ENCODE measurements around the gene SP1. TPM values are rescaled to one million over a fixed set of nuclear protein-coding genes. Genes with fewer than 3 reads are reported as not detected.

SP1 gene
- total RNA-seq, 2 donors from 2014 or later, result 50.9 to 65.6 TPM

- Histone ChIP-seq H3K4me1 (ENCODE audit: control insufficient read depth in 1 of 2, low read depth in 2 of 2) (no peaks in the 10 kb centered on the region), H3K9me3 (no peaks in the 10 kb centered on the region), H3K27ac (no peak overlapping the region)
These were observed 84.0 kb downstream of the SP1 start for GRCh38 chr12:53463802-53464560.

GRCh38 chr12:53464685-53465418, 84.9 kb downstream of the SP1 start:
- Histone ChIP-seq H3K4me3 (no peak overlapping the region), H3K4me1 (ENCODE audit: control insufficient read depth in 1 of 2, low read depth in 2 of 2) (no peaks in the 10 kb centered on the region), H3K9me3 (no peaks in the 10 kb centered on the region), H3K36me3 (peaks cover 95% of the 10 kb centered on the region), H3K27ac (peak overlapping the region in 1 of 2 donors; percentile 50), H3K27me3 (replicated peaks; ENCODE audit: insufficient read depth) (no peaks in the 10 kb centered on the region)
- no peak for TF ChIP-seq CTCF (IDR thresholded peaks at IDR 0.05)
- DNase-seq (ENCODE audit: low spot score) (no peak), ATAC-seq (ENCODE audit: insufficient number of reproducible peaks, low FRiP score, low read depth) (no peak)

More at GRCh38 chr12:53463802-53464560, 84.0 kb downstream of the SP1 start:
- Histone ChIP-seq H3K36me3 (peaks cover 95% of the 10 kb centered on the region), H3K4me3 (no peak overlapping the region), H3K27me3 (replicated peaks; ENCODE audit: insufficient read depth) (no peaks in the 10 kb centered on the region)
- TF ChIP-seq CTCF (IDR thresholded peaks at IDR 0.05), result no peak
- DNase-seq (ENCODE audit: low spot score), result no peak
- no peak for ATAC-seq (ENCODE audit: insufficient number of reproducible peaks, low FRiP score, low read depth)

- H3K9me3 ChIP-seq, result no peaks in the 10 kb centered on the region
- H3K4me3 ChIP-seq, result no peak overlapping the region
- no peak overlapping the region for H3K27ac ChIP-seq
- ATAC-seq (ENCODE audit: insufficient number of reproducible peaks, low FRiP score, low read depth) (no peak), DNase-seq (ENCODE audit: low spot score) (no peak)
- H3K36me3 ChIP-seq, result peaks cover 91% of the 10 kb centered on the region
- H3K4me1 ChIP-seq (ENCODE audit: control insufficient read depth in 1 of 2, low read depth in 2 of 2), result no peaks in the 10 kb centered on the region
- TF ChIP-seq CTCF (IDR thresholded peaks at IDR 0.05), result no peak
- H3K27me3 ChIP-seq (replicated peaks; ENCODE audit: insufficient read depth), result no peaks in the 10 kb centered on the region
These were observed 85.7 kb downstream of the SP1 start for GRCh38 chr12:53465679-53466078.

Other genes starting within 250 kb of the SP1 start
- gene ZNF740, start 199.5 kb upstream of the SP1 start, total RNA-seq, result 10 to 100 TPM; 22.2 to 28.4 TPM
- 10 to 100 TPM; 70.8 to 89.5 TPM for gene CSAD, start 199.3 kb upstream of the SP1 start, total RNA-seq
- 1 to 10 TPM; 2.1 to 8.3 TPM for gene ITGB7, start 172.9 kb upstream of the SP1 start, total RNA-seq
- 10 to 100 TPM; 25.7 to 37.5 TPM for gene RARG, start 148.0 kb upstream of the SP1 start, total RNA-seq
- gene ESPL1, start 111.9 kb upstream of the SP1 start, total RNA-seq, result under 1 TPM; 0.78 to 0.95 TPM
- gene PFDN5, start 84.6 kb upstream of the SP1 start, total RNA-seq, result 100 to 1,000 TPM; 305 to 445 TPM
- 10 to 100 TPM; 23.4 to 49.4 TPM for gene MYG1, start 80.5 kb upstream of the SP1 start, total RNA-seq
- 10 to 100 TPM; 43.2 to 64.2 TPM for gene AAAS, start 58.6 kb upstream of the SP1 start, total RNA-seq
- gene SP7, start 43.8 kb upstream of the SP1 start, total RNA-seq, result not detected
- under 1 TPM in 1 of 2 donors, not detected in 1; 0.27 TPM for gene AMHR2, start 43.7 kb downstream of the SP1 start, total RNA-seq
- 10 to 100 TPM; 53.6 to 86.2 TPM for gene PRR13, start 61.6 kb downstream of the SP1 start, total RNA-seq
- 100 to 1,000 TPM; 326 to 466 TPM for gene PCBP2, start 71.9 kb downstream of the SP1 start, total RNA-seq
- 10 to 100 TPM; 27.9 to 36.8 TPM for gene MAP3K12, start 119.3 kb downstream of the SP1 start, total RNA-seq
- gene TARBP2, start 121.1 kb downstream of the SP1 start, total RNA-seq, result 10 to 100 TPM; 14.2 to 27.7 TPM
- 1 to 10 TPM in 1 of 2 donors, not detected in 1; 9.1 TPM for gene NPFF, start 127.3 kb downstream of the SP1 start, total RNA-seq
- 10 to 100 TPM; 24.4 to 82.1 TPM for gene ATF7, start 246.2 kb downstream of the SP1 start, total RNA-seq

Data from thoracic aorta (tissue), 2 donors.